ENCODE results near the gene PATZ1. TPM values are rescaled to one million over a fixed set of nuclear protein-coding genes. Genes with fewer than 3 reads are reported as not detected.

The PATZ1 gene
- total and polyA plus RNA-seq, 2 donors (not counting 3 experiments of a cell fraction or from before 2014, with no cell fraction given) = 19.7 to 23.7 TPM

DNA sequence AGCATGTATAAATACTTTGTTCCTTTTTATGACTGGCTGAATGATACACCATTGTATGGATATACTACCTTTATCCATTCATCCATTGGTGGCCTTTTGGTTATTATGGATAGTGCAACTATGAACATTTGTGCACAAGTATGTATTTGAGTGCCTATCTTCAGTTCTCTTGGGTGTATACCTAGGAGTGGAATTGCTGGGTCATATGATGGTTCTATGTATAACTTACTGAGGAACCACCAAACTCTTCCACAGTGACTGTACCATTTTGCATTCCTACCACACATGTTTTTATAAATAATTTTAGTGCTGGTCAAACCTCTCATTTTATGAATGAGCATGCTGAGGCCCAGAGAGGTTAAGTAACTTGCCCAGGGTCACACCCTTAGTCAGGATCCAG, 3.8 kb upstream of the PATZ1 start:
- CTCF ChIA-PET = no interaction called here
- no peaks in the 10 kb centered on the region for H3K9me1 ChIP-seq (replicated peaks; ENCODE audit: control insufficient read depth, extremely low read depth, insufficient read depth, low read length)
- H2AFZ ChIP-seq (ENCODE audit: low read depth, low read length) = no peak overlapping the region
- no peak for DNase-seq (ENCODE audit: low read depth, low spot score)
- no peak overlapping the region for H3K9ac ChIP-seq (replicated peaks; ENCODE audit: extremely low read depth, insufficient read depth, low read length)
- H3K27me3 ChIP-seq (ENCODE audit: control insufficient read depth in 2 of 2, insufficient read depth in 2 of 2, low read length in 2 of 2) = peaks cover 0 to 5% of the 10 kb centered on the region in 2 experiments
- POLR2A ChIA-PET = no interaction called here
- H3K4me3 ChIP-seq (replicated peaks in 1 of 3; ENCODE audit: insufficient read depth in 1 of 3, low read depth in 1 of 3, low read length in 3 of 3) = no peak overlapping the region
- peaks cover 7% of the 10 kb centered on the region for H3K79me2 ChIP-seq (ENCODE audit: control insufficient read depth, insufficient read depth, low read length)
- H3K4me1 ChIP-seq (ENCODE audit: control insufficient read depth, extremely low read depth, insufficient read depth, low read length) = peaks cover 16% of the 10 kb centered on the region
- H3K27ac ChIP-seq (ENCODE audit: insufficient read depth, low read depth, low read length) = no peak overlapping the region
- FAIRE-seq = no peak
- H4K20me1 ChIP-seq (replicated peaks; ENCODE audit: control insufficient read depth, extremely low read depth, insufficient read depth, low read length) = no peaks in the 10 kb centered on the region
- no peaks in the 10 kb centered on the region for H3K9me3 ChIP-seq (replicated peaks; ENCODE audit: control insufficient read depth, insufficient read depth, low read length)
- no peaks in the 10 kb centered on the region for H3K36me3 ChIP-seq (ENCODE audit: control insufficient read depth in 2 of 2, extremely low read depth in 1 of 2, insufficient read depth in 2 of 2, low read length in 2 of 2)
- BruUV-seq (replicated peaks) = no TSS peak
- no peak for TF ChIP-seq POLR2A (IDR thresholded peaks at IDR 0.05; ENCODE audit: low read depth, low read length)
- no peak for TF ChIP-seq CTCF (IDR thresholded peaks at IDR 0.05; ENCODE audit: extremely low read depth in 1 of 2, insufficient read depth in 1 of 2, low read depth in 1 of 2, low read length in 2 of 2)
- TF ChIP-seq, protein P1, sequence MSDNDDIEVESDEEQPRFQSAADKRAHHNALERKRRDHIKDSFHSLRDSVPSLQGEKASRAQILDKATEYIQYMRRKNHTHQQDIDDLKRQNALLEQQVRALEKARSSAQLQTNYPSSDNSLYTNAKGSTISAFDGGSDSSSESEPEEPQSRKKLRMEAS (IDR thresholded peaks at IDR 0.05; ENCODE audit: insufficient read depth, insufficient read length) = no peak
- no peak for TF ChIP-seq MYC (IDR thresholded peaks at IDR 0.05; ENCODE audit: low read depth, low read length)
- no peak for TF ChIP-seq JUN (IDR thresholded peaks at IDR 0.05; ENCODE audit: borderline replicate concordance, insufficient read depth, insufficient read length, low read depth)
- no peak for TF ChIP-seq POLR2AphosphoS5 (IDR thresholded peaks at IDR 0.05; ENCODE audit: insufficient read depth, low read depth, low read length)
- no peak for TF ChIP-seq FOS (IDR thresholded peaks at IDR 0.05; ENCODE audit: borderline replicate concordance, insufficient read depth, low read length)
- no peak for TF ChIP-seq GATA2 (IDR thresholded peaks at IDR 0.05; ENCODE audit: insufficient read depth, insufficient read length, low read depth, low read length)
- TF ChIP-seq EZH2 (IDR thresholded peaks at IDR 0.05; ENCODE audit: borderline replicate concordance, low read depth, low read length, severe bottlenecking) = no peak
- intact Hi-C loops (cut with micrococcal nuclease) (no loop called here), dilution Hi-C loops (cut with MboI; ENCODE audit: extremely low pct_ligation_motif_present, low sequenced_read_pairs) (no loop called here)
- no peak overlapping the region for H3K4me2 ChIP-seq (ENCODE audit: insufficient read depth, low read length)
